Naive thymus-derived CD4-positive, alpha-beta T cell (primary cell): Measurements from ENCODE around the gene JAG2. TPM values are rescaled to one million over a fixed set of nuclear protein-coding genes. Genes with fewer than 3 reads are reported as not detected.

Experiments
- ATAC-seq: fragments of 150-1000 bp; cut with Tn5 transposase; 2 replicates; pipeline ENCODE4 v1.10.0; 2021; ENCODE audit warnings: mild to moderate bottlenecking, moderate library complexity
- CTCF ChIA-PET: fragments of 350-600 bp; sonication (Branson Sonifier 250); formaldehyde crosslinking; loops from one replicate; lab custom pipeline; 2021; ENCODE audit warnings: antibody characterized with exemption; lab: Charles Lee
- POLR2A ChIA-PET: fragments of 350-600 bp; sonication (Branson Sonifier 250); formaldehyde crosslinking; loops from one replicate; lab custom pipeline; 2021; ENCODE audit warnings: antibody characterized with exemption, inconsistent platforms; lab: Charles Lee
- DNase-seq, 9 donors: peaks; one replicate each; pipeline versions ENCODE4 v3.0.0 to v3.0.0-alpha.2; 2020 to 2022; ENCODE audit warnings: mixed read lengths in 1 of 9
- H3K27ac ChIP-seq: one replicate; pipeline ENCODE4 v1.7.0; 2013; ENCODE audit warnings: mild to moderate bottlenecking, low read depth, low read length, moderate library complexity
- H3K27me3 ChIP-seq, 2 donors: one replicate each; pipeline ENCODE4 v1.7.0; 2013; ENCODE audit warnings: low read length in 2 of 2, mild to moderate bottlenecking in 2 of 2, moderate library complexity in 2 of 2; ENCODE audit not compliant: control insufficient read depth in 2 of 2, insufficient read depth in 2 of 2
- H3K36me3 ChIP-seq, 3 experiments: 1 replicate in 2 of 3; 2 replicates in 1 of 3; pipeline ENCODE4 v1.7.0; 2013; ENCODE audit warnings: low read length in 3 of 3, mild to moderate bottlenecking in 3 of 3, moderate library complexity in 1 of 3; ENCODE audit not compliant: insufficient read depth in 3 of 3, control insufficient read depth in 2 of 3
- H3K4me1 ChIP-seq, 2 donors: one replicate each; pipeline ENCODE4 v1.7.0; 2013; ENCODE audit warnings: low read length in 2 of 2, mild to moderate bottlenecking in 2 of 2, moderate library complexity in 1 of 2; ENCODE audit not compliant: control insufficient read depth in 2 of 2, insufficient read depth in 2 of 2
- H3K4me3 ChIP-seq: 2 replicates; pipeline ENCODE4 v1.7.0; 2013; ENCODE audit warnings: mild to moderate bottlenecking, low read length
- H3K9me3 ChIP-seq, 3 experiments: 1 replicate in 2 of 3; 2 replicates in 1 of 3; pipeline ENCODE4 v1.7.0; 2013; ENCODE audit warnings: low read length in 3 of 3; ENCODE audit not compliant: control insufficient read depth in 2 of 3
- H3K27ac Mint-ChIP-seq, 9 donors: one replicate each; pipeline ENCODE4 v1.8.0; 2020 to 2022; ENCODE audit warnings: mixed read lengths in 9 of 9, mild to moderate bottlenecking in 8 of 9, moderate library complexity in 5 of 9, inconsistent platforms in 2 of 9
- H3K27me3 Mint-ChIP-seq, 5 donors: one replicate each; pipeline ENCODE4 v1.8.0; 2021 to 2022; ENCODE audit warnings: mixed read lengths in 5 of 5, mild to moderate bottlenecking in 1 of 5
- H3K36me3 Mint-ChIP-seq, 5 donors: one replicate each; pipeline ENCODE4 v1.8.0; 2020 to 2022; ENCODE audit warnings: mixed read lengths in 5 of 5, mild to moderate bottlenecking in 3 of 5, inconsistent platforms in 1 of 5
- H3K4me1 Mint-ChIP-seq, 7 donors: one replicate each; pipeline ENCODE4 v1.8.0; 2020 to 2022; ENCODE audit warnings: mixed read lengths in 7 of 7, mild to moderate bottlenecking in 3 of 7, inconsistent platforms in 1 of 7
- H3K4me3 Mint-ChIP-seq, 10 donors: one replicate each; pipeline ENCODE4 v1.8.0; 2020 to 2022; ENCODE audit warnings: mild to moderate bottlenecking in 10 of 10, mixed read lengths in 10 of 10, moderate library complexity in 6 of 10, inconsistent platforms in 2 of 10
- H3K9me3 Mint-ChIP-seq, 11 donors: one replicate each; pipeline ENCODE4 v1.8.0; 2020 to 2022; ENCODE audit warnings: mixed read lengths in 11 of 11, mild to moderate bottlenecking in 4 of 11, inconsistent platforms in 1 of 11, moderate library complexity in 1 of 11
- intact Hi-C, 2 donors: fragments of 100-400 bp; cut with micrococcal nuclease; formaldehyde crosslinking; loops; one replicate each; pipeline ENCODE4 v1.15.1; 2023
- polyA plus RNA-seq, 2 donors: library from polyadenylated mRNA; unstranded; fragments of 300-500 nt; fragmentation: Illumina TruSeq; gene quantifications; one replicate each; pipeline ENCODE4 v1.2.3, GENCODE V29; 2021
- total RNA-seq, 6 experiments: library from RNA in 5 of 6; stranded (reverse) in 5 of 6; gene quantifications; 1 replicate in 5 of 6; 2 replicates in 1 of 6; pipeline ENCODE4 v1.2.3 and lab custom pipeline; 2021 to 2026

JAG2 gene
- total and polyA plus RNA-seq, 7 experiments from 2014 or later: 0.21 to 5.7 (median 1.3) TPM; not detected in 1

DNA sequence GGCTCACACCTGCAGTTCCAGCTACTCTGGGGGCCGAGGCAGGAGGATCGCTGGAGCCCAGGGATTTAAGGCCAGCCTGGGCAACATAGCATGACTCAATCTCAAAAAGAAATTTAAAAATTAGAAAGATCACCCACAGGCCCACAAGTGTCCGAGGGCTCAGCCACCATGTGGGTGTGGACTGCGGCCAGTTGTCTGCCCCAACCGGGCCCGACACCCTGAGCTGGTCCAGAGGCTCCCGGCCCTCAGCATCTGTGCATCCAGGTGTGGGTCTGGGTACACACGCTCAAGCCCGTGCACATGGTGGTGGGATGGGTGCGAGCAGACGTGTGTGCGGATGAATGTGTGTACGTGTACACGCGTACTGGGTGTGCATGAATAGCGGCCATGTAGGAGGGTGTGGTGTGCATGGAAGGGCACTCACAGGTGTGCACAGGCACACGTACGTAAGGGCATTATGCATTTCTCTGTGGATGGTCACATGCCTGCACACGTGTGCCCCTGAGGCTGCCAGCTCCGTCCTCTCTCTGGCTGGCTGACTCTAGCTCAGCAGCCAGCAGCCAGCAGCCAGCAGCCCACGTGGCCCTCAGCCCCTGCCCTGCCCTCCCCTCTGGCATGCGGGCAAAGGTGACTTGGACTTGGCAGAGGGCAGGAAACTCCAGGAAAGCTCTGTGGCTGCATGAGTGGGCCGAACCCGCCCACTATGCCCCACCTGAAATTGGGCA is 35.8 kb upstream of the JAG2 start:
- Mint-ChIP-seq H3K27ac (peak overlapping the region in 1 of 9 donors; percentile 46), H3K36me3 (no peaks in the 10 kb centered on the region), H3K9me3 (no peaks in the 10 kb centered on the region), H3K4me1 (peaks cover 9 to 15% (median 13%) of the 10 kb centered on the region in 7 donors), H3K27me3 (peaks cover 0 to 16% (median 4%) of the 10 kb centered on the region in 5 donors), H3K4me3 (no peak overlapping the region)
- Histone ChIP-seq H3K4me1 (peaks cover 0 to 18% of the 10 kb centered on the region in 2 donors), H3K9me3 (no peaks in the 10 kb centered on the region), H3K27me3 (no peaks in the 10 kb centered on the region), H3K27ac (no peak overlapping the region), H3K4me3 (no peak overlapping the region), H3K36me3 (peaks cover 0 to 3% (median 0%) of the 10 kb centered on the region in 3 experiments)
- POLR2A ChIA-PET: no interaction called here
- no peak for DNase-seq
- intact Hi-C loops: loop anchor here in 1 of 2 donors (5.0 kb wide), 1 partner anchor 112 kb away; no protein-coding TSS in a partner anchor
- no peak for ATAC-seq
- CTCF ChIA-PET: interaction anchor here (1.8 kb wide), 1 partner anchor 148 kb away, joined by 4 read pairs; no protein-coding TSS in a partner anchor

DNA sequence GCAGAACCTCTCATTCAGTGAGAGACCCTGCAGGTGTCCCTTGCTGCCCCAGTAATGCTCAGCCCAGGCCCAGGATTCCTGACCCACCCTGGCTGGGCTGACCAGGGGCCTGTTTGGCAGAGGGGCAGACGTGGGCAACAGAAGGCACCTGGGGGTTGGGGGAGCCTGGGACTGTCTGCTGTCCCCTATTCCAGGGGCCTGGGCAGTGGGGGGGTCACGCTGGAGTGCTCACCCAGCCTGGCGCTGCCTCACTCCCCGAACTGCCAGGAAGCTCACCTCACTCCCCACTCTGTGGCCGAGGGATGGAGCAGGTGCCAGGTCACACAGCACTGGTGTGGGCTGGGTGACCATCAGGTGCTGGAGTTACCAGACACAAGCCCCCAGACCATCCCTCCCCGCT is 35.1 kb upstream of the JAG2 start:
- H3K27me3 ChIP-seq: no peaks in the 10 kb centered on the region
- CTCF ChIA-PET: interaction anchor here (0.9 kb wide), 1 partner anchor 147 kb away, joined by 4 read pairs; no protein-coding TSS in a partner anchor
- Mint-ChIP-seq H3K27me3 (peaks cover 4 to 22% (median 9%) of the 10 kb centered on the region in 5 donors), H3K36me3 (no peaks in the 10 kb centered on the region), H3K9me3 (no peaks in the 10 kb centered on the region), H3K4me3 (no peak overlapping the region), H3K4me1 (peaks cover 9 to 15% (median 13%) of the 10 kb centered on the region in 7 donors), H3K27ac (no peak overlapping the region)
- H3K9me3 ChIP-seq: no peaks in the 10 kb centered on the region
- H3K36me3 ChIP-seq: no peaks in the 10 kb centered on the region
- ATAC-seq: no peak
- peaks cover 0 to 18% of the 10 kb centered on the region in 2 donors for H3K4me1 ChIP-seq
- POLR2A ChIA-PET: no interaction called here
- no peak overlapping the region for H3K4me3 ChIP-seq
- no peak for DNase-seq
- intact Hi-C loops: loop anchor here (1.0 to 5.0 kb wide), 7 partner anchors 45 to 325 kb away; partner anchors contain the start of genes BRF1 (in 1 of the 2) and BTBD6 (in 1 of the 2)
- no peak overlapping the region for H3K27ac ChIP-seq

DNA sequence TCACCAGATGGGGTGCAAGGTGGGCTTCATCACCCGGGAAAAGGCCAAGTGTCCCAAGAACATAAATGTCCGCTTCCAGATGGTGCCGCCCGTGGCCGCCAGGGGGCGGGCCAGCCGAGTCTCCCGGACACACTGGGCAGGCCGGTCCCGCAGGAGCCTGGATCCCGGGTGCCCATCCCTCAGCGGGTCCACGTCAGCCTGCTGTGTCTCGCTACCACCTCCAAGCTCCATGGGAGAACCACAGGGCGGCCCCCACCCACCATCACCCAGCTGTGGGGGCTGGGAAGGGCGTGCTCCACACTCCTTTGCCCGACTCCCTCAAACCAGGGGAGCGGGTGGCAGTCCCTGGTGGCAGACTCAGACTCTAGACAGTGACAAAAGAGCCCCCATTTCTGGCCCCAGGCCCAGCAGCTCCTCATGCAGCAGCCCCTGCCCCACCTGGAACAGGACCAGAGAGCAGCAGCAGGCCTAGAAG is 34.5 kb upstream of the JAG2 start:
- Mint-ChIP-seq H3K9me3 (no peaks in the 10 kb centered on the region), H3K4me3 (no peak overlapping the region), H3K27ac (no peak overlapping the region), H3K4me1 (peaks cover 9 to 15% (median 13%) of the 10 kb centered on the region in 7 donors), H3K27me3 (peaks cover 6 to 26% (median 12%) of the 10 kb centered on the region in 5 donors), H3K36me3 (no peaks in the 10 kb centered on the region)
- Histone ChIP-seq H3K4me3 (no peak overlapping the region), H3K36me3 (no peaks in the 10 kb centered on the region), H3K27ac (no peak overlapping the region), H3K27me3 (peaks cover 0 to 2% of the 10 kb centered on the region in 2 donors), H3K4me1 (peaks cover 0 to 18% of the 10 kb centered on the region in 2 donors), H3K9me3 (no peaks in the 10 kb centered on the region)
- ChIA-PET CTCF (interaction anchor here (0.9 kb wide), 1 partner anchor 148 kb away, joined by 4 read pairs; no protein-coding TSS in a partner anchor), POLR2A (no interaction called here)
- DNase-seq: peak in 6 of 9 donors; percentile 30 to 75 (median 58)
- peak; percentile 58 for ATAC-seq
- intact Hi-C loops: loop anchor here (1.0 to 5.0 kb wide), 7 partner anchors 45 to 325 kb away; partner anchors contain the start of genes BRF1 (in 1 of the 2) and BTBD6 (in 1 of the 2)

DNA sequence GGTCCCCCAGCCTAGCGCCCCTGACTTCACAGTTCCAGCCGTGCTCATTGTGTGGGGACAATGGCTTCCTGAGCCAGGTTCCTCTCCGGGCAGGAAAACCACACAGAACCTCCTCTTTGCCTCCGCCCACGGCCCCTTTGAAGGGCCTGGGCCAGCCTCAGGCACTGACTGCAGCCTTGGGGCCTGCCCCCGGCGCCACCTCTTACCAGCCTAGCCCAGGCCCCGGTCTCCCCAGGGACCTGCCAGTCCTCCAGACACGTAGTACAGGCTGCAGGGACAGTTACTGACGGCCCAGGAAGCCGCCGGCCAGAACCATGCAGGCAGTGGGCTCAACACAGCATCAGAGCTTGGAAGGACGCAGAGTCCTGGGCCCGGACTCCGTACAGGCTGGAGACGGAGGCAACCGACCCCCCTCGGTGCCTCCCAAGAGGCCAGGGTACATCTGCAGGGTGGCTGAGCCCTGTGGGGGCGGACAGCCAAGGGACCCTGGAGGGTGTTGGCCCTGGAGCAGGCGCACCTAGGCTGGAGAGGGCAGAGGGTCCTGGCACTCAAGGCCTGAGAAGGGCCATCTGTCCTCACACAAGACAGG is 33.4 kb upstream of the JAG2 start:
- ChIA-PET CTCF (interaction anchor here (1.0 kb wide), 1 partner anchor 150 kb away, joined by 3 read pairs; no protein-coding TSS in a partner anchor), POLR2A (interaction anchor here (1.0 kb wide), 1 partner anchor 99 kb away, joined by 3 read pairs; no protein-coding TSS in a partner anchor)
- peaks cover 6% of the 10 kb centered on the region in 2 donors for H3K27me3 ChIP-seq
- Mint-ChIP-seq H3K4me3 (peak overlapping the region in 8 of 10 donors; percentile 12 to 65 (median 43)), H3K27ac (peak overlapping the region in 2 of 9 donors; percentile 49), H3K27me3 (peaks cover 6 to 31% (median 20%) of the 10 kb centered on the region in 5 donors), H3K9me3 (no peaks in the 10 kb centered on the region), H3K36me3 (no peaks in the 10 kb centered on the region), H3K4me1 (peaks cover 9 to 18% (median 14%) of the 10 kb centered on the region in 7 donors)
- H3K4me1 ChIP-seq: peaks cover 0 to 23% of the 10 kb centered on the region in 2 donors
- DNase-seq (peak in 3 of 9 donors; percentile 28 to 56 (median 40)), ATAC-seq (peak; percentile 36)
- H3K4me3 ChIP-seq: no peak overlapping the region
- no peak overlapping the region for H3K27ac ChIP-seq
- H3K9me3 ChIP-seq: no peaks in the 10 kb centered on the region
- no peaks in the 10 kb centered on the region for H3K36me3 ChIP-seq
- intact Hi-C loops: loop anchor here (2.0 to 5.0 kb wide), 2 partner anchors 109 to 110 kb away; no protein-coding TSS in a partner anchor

DNA sequence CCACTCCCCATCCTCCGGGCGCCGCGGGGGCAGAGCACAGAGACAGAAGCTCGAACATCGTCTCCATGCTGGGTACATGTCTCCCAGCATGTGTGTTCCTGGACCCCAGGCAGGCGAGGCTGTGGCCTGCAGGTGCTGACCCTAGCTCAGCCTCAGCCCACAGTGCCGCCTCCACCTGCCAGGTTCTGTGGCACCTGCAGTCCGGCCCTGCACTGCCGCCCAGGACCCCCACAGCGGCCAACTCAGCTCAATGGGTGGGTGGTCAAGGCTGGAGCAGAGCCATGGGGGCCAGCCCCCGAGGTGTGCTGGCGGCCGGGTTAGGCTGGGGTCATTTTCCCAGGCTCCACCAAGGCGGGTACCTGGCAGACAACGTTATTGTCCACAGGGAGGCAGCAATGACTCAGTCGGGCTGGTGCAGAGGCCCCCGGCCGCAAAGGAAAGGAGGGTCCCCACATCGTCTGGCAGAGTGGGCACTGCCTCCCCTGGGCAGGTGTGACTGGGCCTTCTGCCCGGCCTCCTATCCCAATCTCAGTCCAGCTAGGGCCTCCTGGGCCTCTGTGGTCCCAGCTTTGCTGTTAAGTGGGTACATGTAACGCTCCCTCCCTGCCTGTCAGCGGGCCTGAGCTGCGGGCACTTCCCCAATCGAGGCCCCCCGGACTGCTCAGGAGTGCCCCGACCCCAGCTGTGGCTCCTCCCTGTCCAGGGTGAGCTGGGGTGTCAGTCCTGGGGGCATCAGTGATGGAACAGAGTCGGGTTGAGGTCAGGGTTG is 32.8 kb upstream of the JAG2 start:
- Mint-ChIP-seq H3K27me3 (peaks cover 6 to 34% (median 20%) of the 10 kb centered on the region in 5 donors), H3K27ac (peak overlapping the region in 2 of 9 donors; percentile 49), H3K36me3 (no peaks in the 10 kb centered on the region), H3K9me3 (no peaks in the 10 kb centered on the region), H3K4me3 (peak overlapping the region in 7 of 10 donors; percentile 12 to 65 (median 45)), H3K4me1 (peaks cover 9 to 18% (median 14%) of the 10 kb centered on the region in 7 donors)
- ChIA-PET POLR2A (interaction anchor here (1.0 kb wide), 1 partner anchor 100 kb away, joined by 3 read pairs; no protein-coding TSS in a partner anchor), CTCF (interaction anchor here (1.0 kb wide), 1 partner anchor 151 kb away, joined by 3 read pairs; no protein-coding TSS in a partner anchor)
- H3K36me3 ChIP-seq: no peaks in the 10 kb centered on the region
- no peak overlapping the region for H3K27ac ChIP-seq
- no peak overlapping the region for H3K4me3 ChIP-seq
- H3K27me3 ChIP-seq: peaks cover 6% of the 10 kb centered on the region in 2 donors
- no peaks in the 10 kb centered on the region for H3K9me3 ChIP-seq
- ATAC-seq: peak; percentile 9
- DNase-seq: no peak
- H3K4me1 ChIP-seq: peaks cover 0 to 29% of the 10 kb centered on the region in 2 donors
- intact Hi-C loops: loop anchor here in 1 of 2 donors (5.0 kb wide), 1 partner anchor 109 kb away; no protein-coding TSS in a partner anchor
